Measurements from ENCODE around the gene CCDC78. TPM values are rescaled to one million over a fixed set of nuclear protein-coding genes. Genes with fewer than 3 reads are reported as not detected.

CCDC78 gene
- total RNA-seq, 1 donor: 2.2 TPM

DNA sequence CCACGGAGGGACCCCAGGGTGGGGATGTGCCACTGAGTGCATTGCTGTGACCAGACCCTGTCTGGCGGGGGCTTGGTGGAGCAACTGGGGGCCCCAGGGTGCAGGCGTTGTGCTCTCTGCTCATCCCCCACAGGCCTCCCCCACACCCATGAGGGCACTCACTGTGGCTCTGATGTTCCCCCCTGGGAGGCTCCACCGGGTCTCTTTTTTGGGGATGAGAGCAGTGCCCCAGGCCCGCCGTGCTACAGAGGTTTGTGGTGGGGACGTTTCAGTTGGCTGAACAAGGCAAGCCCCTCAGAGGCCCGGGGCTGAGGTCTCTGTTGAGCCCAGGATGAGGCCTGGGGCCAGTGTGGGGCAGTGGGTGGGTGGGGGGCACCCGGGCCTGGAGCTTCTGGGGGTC lies 2.5 kb downstream of the CCDC78 start:
- Histone ChIP-seq H3K4me3 (ENCODE audit: insufficient read depth, low read length) (no peak overlapping the region), H3K4me2 (ENCODE audit: insufficient read depth, low read length) (no peak overlapping the region), H2AFZ (ENCODE audit: low read length) (no peak overlapping the region), H3K9me3 (ENCODE audit: low read depth, low read length) (no peaks in the 10 kb centered on the region), H3K36me3 (ENCODE audit: insufficient read depth, low read length) (no peaks in the 10 kb centered on the region), H3K4me1 (ENCODE audit: insufficient read depth, low read length) (peaks cover 16% of the 10 kb centered on the region), H3K79me2 (ENCODE audit: insufficient read depth, low read length) (no peaks in the 10 kb centered on the region), H3K27ac (ENCODE audit: low read depth, low read length) (no peak overlapping the region), H3K27me3 (ENCODE audit: insufficient read depth, low read length) (no peaks in the 10 kb centered on the region), H4K20me1 (ENCODE audit: insufficient read depth, low read length) (peaks cover 7% of the 10 kb centered on the region)
- DNase-seq (ENCODE audit: insufficient read length, low spot score, missing footprints): no peak
- TF ChIP-seq, protein P1, sequence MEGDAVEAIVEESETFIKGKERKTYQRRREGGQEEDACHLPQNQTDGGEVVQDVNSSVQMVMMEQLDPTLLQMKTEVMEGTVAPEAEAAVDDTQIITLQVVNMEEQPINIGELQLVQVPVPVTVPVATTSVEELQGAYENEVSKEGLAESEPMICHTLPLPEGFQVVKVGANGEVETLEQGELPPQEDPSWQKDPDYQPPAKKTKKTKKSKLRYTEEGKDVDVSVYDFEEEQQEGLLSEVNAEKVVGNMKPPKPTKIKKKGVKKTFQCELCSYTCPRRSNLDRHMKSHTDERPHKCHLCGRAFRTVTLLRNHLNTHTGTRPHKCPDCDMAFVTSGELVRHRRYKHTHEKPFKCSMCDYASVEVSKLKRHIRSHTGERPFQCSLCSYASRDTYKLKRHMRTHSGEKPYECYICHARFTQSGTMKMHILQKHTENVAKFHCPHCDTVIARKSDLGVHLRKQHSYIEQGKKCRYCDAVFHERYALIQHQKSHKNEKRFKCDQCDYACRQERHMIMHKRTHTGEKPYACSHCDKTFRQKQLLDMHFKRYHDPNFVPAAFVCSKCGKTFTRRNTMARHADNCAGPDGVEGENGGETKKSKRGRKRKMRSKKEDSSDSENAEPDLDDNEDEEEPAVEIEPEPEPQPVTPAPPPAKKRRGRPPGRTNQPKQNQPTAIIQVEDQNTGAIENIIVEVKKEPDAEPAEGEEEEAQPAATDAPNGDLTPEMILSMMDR (IDR thresholded peaks at IDR 0.05; ENCODE audit: extremely low read depth, low read depth, low read length): no peak

DNA sequence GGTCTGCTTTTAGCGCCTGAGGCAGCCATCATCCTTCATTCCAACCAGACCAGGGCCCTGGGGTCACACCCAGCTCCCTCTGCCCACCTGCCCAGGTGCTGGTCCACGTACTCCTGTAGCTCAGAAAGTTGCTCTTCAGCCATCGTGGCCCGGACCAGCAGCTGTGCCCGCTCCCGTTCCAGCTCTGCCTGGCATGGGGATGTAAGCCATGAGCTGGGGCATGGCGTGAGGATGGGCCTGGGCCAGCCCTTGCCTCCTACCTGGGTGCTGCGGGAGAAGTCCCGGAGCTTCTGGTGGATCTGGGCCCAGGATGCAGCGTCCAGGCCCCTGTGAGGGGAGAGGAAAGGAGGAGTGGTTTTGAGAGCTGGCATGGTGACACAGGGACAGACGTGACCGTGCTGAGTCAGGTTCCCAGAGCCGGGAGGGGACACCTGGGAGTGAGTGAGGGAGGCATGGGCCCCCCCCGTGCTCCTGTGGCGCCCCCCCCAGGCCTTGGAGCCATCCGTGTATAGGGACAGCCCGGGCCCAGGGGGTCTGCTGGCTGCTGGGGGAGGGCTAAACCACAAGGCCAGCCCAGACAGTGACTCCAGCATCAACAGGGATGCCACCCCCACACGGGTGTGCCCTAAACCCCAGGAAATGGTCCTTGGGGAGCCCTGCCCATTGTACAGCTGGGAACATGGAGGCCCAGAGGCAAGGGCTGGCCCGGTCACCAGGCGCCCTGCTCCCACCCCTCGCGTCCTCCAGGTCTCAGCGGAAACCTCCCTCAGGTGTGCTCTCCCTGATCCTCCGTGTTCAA lies 3.2 kb downstream of the CCDC78 start:
- H3K79me2 ChIP-seq (ENCODE audit: insufficient read depth, low read length): no peaks in the 10 kb centered on the region
- H3K36me3 ChIP-seq (ENCODE audit: insufficient read depth, low read length): no peaks in the 10 kb centered on the region
- no peak overlapping the region for H3K4me3 ChIP-seq (ENCODE audit: insufficient read depth, low read length)
- DNase-seq (ENCODE audit: insufficient read length, low spot score, missing footprints): no peak
- H3K4me2 ChIP-seq (ENCODE audit: insufficient read depth, low read length): no peak overlapping the region
- H3K27me3 ChIP-seq (ENCODE audit: insufficient read depth, low read length): no peaks in the 10 kb centered on the region
- no peak overlapping the region for H2AFZ ChIP-seq (ENCODE audit: low read length)
- peaks cover 16% of the 10 kb centered on the region for H3K4me1 ChIP-seq (ENCODE audit: insufficient read depth, low read length)
- H3K27ac ChIP-seq (ENCODE audit: low read depth, low read length): no peak overlapping the region
- TF ChIP-seq, protein P1 (IDR thresholded peaks at IDR 0.05; ENCODE audit: extremely low read depth, low read depth, low read length): no peak
- H4K20me1 ChIP-seq (ENCODE audit: insufficient read depth, low read length): peaks cover 7% of the 10 kb centered on the region
- no peaks in the 10 kb centered on the region for H3K9me3 ChIP-seq (ENCODE audit: low read depth, low read length)

DNA sequence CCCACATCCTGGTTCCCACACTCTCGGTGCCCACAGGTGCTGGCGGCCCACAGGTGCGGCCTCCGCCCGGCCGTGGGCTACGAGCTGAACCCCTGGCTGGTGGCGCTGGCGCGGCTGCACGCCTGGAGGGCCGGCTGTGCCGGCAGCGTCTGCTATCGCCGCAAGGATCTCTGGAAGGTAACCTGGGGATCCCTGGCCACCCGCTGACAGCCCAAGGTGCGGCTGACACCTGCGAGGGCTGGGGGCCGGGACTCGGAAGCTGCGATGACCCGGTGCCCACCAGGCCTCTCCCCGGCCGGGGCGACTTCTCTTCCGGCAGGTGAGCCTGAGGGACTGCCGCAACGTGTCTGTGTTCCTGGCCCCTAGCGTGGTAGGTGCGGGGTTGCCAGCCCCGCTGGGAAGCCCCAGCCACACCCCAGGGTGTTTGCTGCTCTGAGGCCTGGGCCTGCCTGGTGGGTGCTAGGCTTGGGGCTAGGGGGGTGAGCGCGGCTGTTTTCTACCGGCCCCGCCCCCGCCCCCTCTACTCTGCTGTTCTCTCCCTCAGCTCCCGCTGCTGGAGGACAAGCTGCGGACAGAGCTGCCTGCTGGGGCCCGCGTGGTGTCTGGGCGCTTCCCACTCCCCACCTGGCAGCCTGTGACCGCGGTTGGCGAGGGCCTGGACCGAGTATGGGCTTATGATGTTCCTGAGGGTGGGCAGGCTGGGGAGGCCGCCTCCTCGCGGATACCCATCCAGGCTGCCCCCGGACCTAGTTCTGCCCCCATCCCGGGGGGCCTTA lies 4.3 kb downstream of the CCDC78 start:
- Histone ChIP-seq H3K79me2 (ENCODE audit: insufficient read depth, low read length) (no peaks in the 10 kb centered on the region), H3K27ac (ENCODE audit: low read depth, low read length) (no peak overlapping the region), H3K27me3 (ENCODE audit: insufficient read depth, low read length) (no peaks in the 10 kb centered on the region), H3K4me1 (ENCODE audit: insufficient read depth, low read length) (peaks cover 12% of the 10 kb centered on the region), H3K4me3 (ENCODE audit: insufficient read depth, low read length) (peak overlapping the region; percentile 84), H2AFZ (ENCODE audit: low read length) (no peak overlapping the region), H3K9me3 (ENCODE audit: low read depth, low read length) (no peaks in the 10 kb centered on the region), H3K36me3 (ENCODE audit: insufficient read depth, low read length) (no peaks in the 10 kb centered on the region), H3K4me2 (ENCODE audit: insufficient read depth, low read length) (peak overlapping the region; percentile 87), H4K20me1 (ENCODE audit: insufficient read depth, low read length) (peaks cover 7% of the 10 kb centered on the region)
- TF ChIP-seq, protein P1 (IDR thresholded peaks at IDR 0.05; ENCODE audit: extremely low read depth, low read depth, low read length): no peak
- DNase-seq (ENCODE audit: insufficient read length, low spot score, missing footprints): no peak
